ENCODE measurements around the gene MBTPS2.
"Not testable (repeated sequence)": the region's sequence is repeated elsewhere in the genome, so short reads cannot be mapped to it uniquely, and the experiment has no call there.

MBTPS2 gene

DNA sequence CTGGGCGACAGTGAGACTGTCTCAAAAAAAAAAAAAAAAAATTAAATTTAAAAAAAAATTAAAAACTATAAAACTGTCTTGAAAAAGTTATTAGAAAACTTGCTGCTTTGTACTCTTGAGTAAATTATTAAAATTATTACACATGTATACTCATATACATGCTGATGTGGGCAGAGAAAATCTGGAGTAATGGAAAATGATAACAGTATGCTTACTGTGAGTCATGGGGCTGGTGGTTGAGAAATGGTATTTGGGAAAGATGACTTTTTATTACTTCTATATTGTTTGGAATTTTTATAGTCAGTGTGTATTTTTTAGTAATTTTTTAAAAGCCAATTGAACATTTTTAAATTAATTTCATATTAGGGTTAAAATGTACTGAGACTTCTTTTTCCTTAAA lies 23.8 kb downstream of the MBTPS2 start:
- no peak for DNase-seq

GRCh38 chrX:21865436-21865835 lies 26.0 kb downstream of the MBTPS2 start:
- no peak for DNase-seq

DNA sequence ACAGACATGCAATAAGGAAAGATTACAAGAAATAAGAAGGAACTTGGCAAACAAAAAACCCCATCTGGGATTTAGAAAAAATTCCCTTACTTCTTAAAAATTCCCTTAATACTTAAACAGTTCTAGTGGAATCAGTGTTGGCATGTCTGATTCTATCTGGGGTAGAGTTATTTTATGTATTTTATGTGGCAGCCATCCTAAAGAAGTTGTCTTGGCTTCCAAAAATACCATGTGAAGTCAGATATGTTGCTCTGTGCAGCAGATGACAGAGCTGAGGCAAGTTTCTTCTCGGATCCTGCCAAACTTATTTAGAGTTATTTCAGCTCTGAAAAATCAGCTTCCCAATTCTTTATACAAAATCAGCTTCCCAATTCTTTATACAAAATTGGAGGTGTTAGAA lies 31.1 kb downstream of the MBTPS2 start:
- DNase-seq, result no peak

DNA sequence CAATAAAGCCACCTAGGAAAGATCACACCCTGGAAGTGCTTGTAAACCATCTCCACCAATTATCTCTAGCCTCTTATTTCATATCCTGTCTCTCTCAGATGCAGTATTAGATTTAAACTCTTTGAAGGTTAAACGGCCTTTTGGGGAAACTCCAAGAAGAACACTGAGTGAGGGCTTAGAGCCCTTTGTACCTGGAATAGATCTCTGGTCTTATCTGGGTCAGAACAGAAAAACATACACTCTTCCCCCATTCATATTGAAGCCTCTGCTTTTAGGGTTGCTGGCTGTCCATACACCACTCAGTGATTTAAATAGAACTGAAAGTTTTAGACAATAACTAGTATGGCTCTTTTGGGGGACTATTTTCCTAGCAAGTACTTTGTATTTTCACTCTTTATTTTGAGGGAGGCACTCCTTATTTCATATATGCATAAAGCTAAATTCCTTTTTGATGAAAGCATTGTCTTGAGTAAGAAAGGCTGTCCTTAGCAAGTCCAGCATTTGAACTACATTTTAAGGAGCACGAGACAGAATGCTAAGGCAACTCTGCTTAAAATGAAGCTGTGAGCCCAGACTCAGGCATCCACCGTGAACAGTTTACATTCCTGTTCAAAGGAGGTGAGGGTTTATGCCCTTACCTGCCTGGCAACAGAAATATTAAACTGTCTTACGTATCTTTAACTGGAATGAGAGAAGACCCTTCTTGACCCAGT lies 33.8 kb downstream of the MBTPS2 start:
- no peak for DNase-seq

DNA sequence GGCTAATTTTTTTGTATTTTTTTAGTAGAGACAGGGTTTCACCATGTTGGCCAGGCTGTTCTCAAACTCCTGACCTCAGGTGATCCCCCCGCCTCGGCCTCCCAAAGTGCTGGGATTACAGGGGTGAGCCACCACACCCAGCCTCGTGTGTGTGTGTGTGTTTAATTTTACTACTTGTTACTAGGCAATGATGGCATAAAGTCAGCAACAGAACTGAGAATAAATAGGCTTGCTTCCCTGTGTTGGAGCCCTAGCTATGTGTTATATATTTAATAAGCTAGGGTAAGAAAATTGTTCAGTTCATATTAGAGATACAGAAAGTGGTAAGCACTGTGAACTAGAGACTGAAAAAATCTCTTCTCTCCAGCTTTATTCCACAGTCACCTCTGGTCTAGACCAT lies 34.8 kb downstream of the MBTPS2 start:
- not testable (repeated sequence) for DNase-seq

DNA sequence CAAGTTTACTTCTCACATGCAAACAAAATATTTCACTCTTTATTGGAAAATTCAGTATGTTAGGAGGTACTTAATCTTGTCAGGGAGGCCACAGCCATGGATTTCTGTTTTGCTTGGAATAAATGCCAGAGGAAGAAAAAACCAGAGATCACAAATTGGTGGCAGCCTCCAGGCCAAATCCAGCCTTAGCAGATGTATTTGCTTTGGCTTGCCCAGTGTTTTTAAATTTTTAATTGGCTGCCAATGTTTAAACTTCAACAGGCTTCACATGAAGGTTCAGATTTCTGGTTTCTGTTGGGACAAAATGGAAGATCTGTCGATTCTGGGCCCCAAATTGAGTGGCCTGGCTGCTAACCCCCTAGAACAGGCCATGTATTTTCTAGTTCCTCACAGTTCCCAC lies 35.6 kb downstream of the MBTPS2 start:
- DNase-seq, result no peak

GRCh38 chrX:21881881-21882574 lies 42.6 kb downstream of the MBTPS2 start:
- DNase-seq, result no peak

DNA sequence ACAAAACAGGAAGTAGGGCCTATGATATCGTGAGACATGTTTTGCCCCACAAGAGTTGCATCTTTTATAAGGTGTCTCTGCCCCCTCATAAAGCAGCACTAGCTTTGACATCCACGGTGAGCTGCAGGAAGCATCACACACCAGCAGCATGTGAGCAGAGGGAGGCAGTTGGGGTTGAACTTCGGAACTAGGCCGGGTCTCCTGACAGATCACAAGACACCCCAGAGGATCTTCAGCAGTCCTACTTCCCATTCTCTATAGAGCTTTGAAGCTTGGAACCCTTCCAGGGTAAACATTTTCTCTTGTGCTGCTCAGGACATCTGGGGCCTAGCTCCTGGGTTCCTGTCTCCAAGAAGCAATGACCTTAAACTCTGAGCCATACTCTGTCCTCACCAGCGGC lies 43.8 kb downstream of the MBTPS2 start:
- no peak for DNase-seq

- DNase-seq, result no peak
These were observed 46.2 kb downstream of the MBTPS2 start for GRCh38 chrX:21885568-21885967.

- DNase-seq, result no peak
These were observed 65.9 kb downstream of the MBTPS2 start for GRCh38 chrX:21905313-21905712.

- no peak for DNase-seq
These were observed 66.5 kb downstream of the MBTPS2 start for GRCh38 chrX:21905953-21906352.

GRCh38 chrX:21907260-21907659 lies 67.8 kb downstream of the MBTPS2 start:
- DNase-seq, result no peak

- DNase-seq, result no peak
These were observed 72.1 kb downstream of the MBTPS2 start for GRCh38 chrX:21911481-21911880.

DNA sequence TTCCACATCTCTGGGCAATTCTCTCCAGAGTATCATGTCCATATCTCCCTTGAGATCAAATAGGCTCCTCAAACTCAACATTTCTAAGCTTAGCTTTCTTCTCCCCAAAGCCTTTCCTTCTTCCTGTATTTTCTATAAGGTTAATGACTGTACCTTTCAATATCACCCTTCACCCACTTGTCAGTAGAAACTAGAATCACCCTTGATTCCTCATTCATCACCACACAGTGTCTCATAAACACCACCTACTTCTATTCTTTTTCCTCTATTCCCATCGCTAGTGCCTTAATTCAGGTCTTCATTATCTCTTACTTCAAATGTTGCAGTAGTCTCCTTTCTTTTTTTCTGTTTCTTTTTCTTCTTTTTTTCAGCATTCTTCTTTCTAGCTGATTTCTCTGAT lies 72.8 kb downstream of the MBTPS2 start:
- DNase-seq, result no peak

GRCh38 chrX:21912989-21913388 lies 73.6 kb downstream of the MBTPS2 start:
- no peak for DNase-seq

GRCh38 chrX:21926116-21926515 lies 86.7 kb downstream of the MBTPS2 start:
- no peak for DNase-seq

- DNase-seq, result no peak
These were observed 87.3 kb downstream of the MBTPS2 start for GRCh38 chrX:21926527-21927278.

GRCh38 chrX:21929209-21929608 lies 89.8 kb downstream of the MBTPS2 start:
- DNase-seq, result no peak

DNA sequence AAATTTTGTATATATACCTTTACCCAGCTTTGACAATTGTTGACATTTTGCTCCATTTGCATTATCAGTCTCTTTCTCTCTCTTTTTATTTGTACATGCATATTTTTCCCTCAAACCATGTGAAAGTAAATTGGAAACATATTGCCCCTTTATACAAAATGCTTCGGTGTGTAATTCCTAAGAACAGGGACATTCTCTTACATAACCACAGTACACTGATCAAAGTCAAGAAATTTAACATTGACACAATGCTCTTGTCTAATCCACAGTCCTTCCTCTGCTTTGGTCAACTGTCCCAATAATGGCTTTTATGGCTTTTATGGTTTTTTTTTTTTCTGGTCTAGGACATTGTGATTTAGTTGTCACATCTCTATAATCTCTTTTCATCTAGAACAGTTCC lies 91.6 kb downstream of the MBTPS2 start:
- DNase-seq, result no peak

DNA sequence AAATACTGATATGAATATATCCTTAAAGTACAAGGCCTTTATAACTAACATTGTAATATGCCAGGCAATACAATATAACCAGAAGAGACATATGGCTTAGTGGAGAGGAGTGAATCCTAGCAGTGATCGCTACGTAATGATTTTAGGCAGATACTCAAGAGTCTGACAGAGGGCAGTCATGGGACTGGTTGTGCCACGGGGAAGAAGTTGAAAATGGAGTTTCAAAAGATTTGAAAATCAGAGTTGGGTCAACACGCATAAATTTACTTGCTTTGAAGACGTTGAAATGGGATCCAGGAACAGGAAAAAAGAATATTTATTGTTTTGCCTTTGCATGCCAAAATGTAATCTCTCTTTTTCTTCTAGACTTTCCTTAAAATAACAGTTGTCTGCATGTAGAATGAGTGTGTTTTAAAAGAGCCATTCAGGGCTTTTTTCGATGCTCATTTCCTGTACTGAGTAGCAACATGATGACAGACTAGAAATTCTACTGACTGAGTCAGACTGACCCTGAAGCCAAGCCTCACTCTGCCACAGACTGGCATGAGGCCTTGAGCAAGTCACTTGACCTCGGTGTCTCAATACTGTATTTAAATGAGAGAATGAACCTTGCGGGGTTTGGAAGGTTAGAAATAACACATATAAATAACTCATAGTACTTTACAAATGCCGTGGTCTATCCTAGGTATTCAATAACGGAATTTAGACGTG lies 93.0 kb downstream of the MBTPS2 start:
- DNase-seq, result no peak

GRCh38 chrX:21933077-21933476 lies 93.7 kb downstream of the MBTPS2 start:
- no peak for DNase-seq

DNA sequence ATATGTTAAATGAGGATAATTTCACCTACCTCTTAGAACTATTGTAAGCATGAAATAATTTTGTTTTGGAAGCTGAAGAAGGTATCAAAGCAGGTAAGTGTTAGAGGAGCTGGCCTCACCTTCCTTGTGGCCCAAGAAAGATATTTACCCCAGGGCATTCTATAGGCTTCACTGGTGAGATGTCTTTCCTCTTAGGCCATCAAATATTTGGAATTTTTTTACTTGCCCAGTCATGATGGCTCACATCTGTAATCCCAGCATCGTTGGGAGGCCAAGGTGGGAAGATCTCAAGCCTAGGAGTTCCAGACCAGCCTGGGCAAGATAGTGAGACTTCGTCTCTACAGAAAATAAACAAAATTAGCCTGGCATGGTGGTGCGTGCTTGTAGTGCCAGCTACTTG lies 95.0 kb downstream of the MBTPS2 start:
- no peak for DNase-seq

Data from NCI-H1105 treated with DMSO at 0.1 percent for 48 hours (cell line).